ENCODE data around the gene TOMM5.
"Not testable (repeated sequence)": the region's sequence is repeated elsewhere in the genome, so short reads cannot be mapped to it uniquely, and the experiment has no call there.

GRCh38 chr9:37602061-37602460, 9.7 kb upstream of the TOMM5 start:
- TF ChIP-seq POLR2AphosphoS5 (IDR thresholded peaks at IDR 0.05; ENCODE audit: borderline replicate concordance, low read depth, low read length); EZH2 (IDR thresholded peaks at IDR 0.05); FOXP2 (optimal IDR thresholded peaks at IDR 0.05; ENCODE audit: control extremely low read depth, extremely low read length, insufficient read depth): not testable (repeated sequence)
